ENCODE measurements around the gene ZMYND8.

The ZMYND8 gene

GRCh38 chr20:47227119-47227518 lies 129.4 kb downstream of the ZMYND8 start:
- Histone ChIP-seq H3K36me3 (ENCODE audit: control insufficient read depth in 2 of 2, insufficient read depth in 1 of 2, low read length in 2 of 2) (peaks cover 35 to 71% of the 10 kb centered on the region in 2 experiments), H3K9me3 (ENCODE audit: control insufficient read depth, insufficient read depth, low read depth, low read length) (no peaks in the 10 kb centered on the region), H3K4me3 (ENCODE audit: low read depth, low read length) (no peak overlapping the region), H3K27ac (ENCODE audit: extremely low read depth, low read depth, low read length) (no peak overlapping the region), H3K4me1 (ENCODE audit: control insufficient read depth, insufficient read depth, low read length) (no peaks in the 10 kb centered on the region)
- TF ChIP-seq ZFP69B (tag by site-specific recombination; IDR thresholded peaks at IDR 0.05), result no peak
- TF ChIP-seq ZBTB1 (tag by site-specific recombination; IDR thresholded peaks at IDR 0.05), result no peak
- CTCF ChIA-PET, result interaction anchor here (1.8 kb wide), 1 partner anchor 157 kb away, joined by 11 read pairs; no protein-coding TSS in a partner anchor
- POLR2A ChIA-PET, result no interaction called here

GRCh38 chr20:47225458-47225857 lies 131.0 kb downstream of the ZMYND8 start:
- Histone ChIP-seq H3K4me3 (ENCODE audit: low read depth, low read length) (no peak overlapping the region), H3K4me1 (ENCODE audit: control insufficient read depth, insufficient read depth, low read length) (no peaks in the 10 kb centered on the region), H3K36me3 (ENCODE audit: control insufficient read depth in 2 of 2, insufficient read depth in 1 of 2, low read length in 2 of 2) (peaks cover 39 to 83% of the 10 kb centered on the region in 2 experiments), H3K9me3 (ENCODE audit: control insufficient read depth, insufficient read depth, low read depth, low read length) (no peaks in the 10 kb centered on the region), H3K27ac (ENCODE audit: extremely low read depth, low read depth, low read length) (no peak overlapping the region)
- POLR2A ChIA-PET, result no interaction called here
- TF ChIP-seq ZNF202 (tag by site-specific recombination; IDR thresholded peaks at IDR 0.05; ENCODE audit: borderline replicate concordance) (no peak), ZNF645 (tag by site-specific recombination; IDR thresholded peaks at IDR 0.05) (no peak), ZNF146 (tag by site-specific recombination; IDR thresholded peaks at IDR 0.05) (no peak), EGR2 (tag by site-specific recombination; IDR thresholded peaks at IDR 0.05; ENCODE audit: low read depth) (no peak), SP3 (tag by site-specific recombination; IDR thresholded peaks at IDR 0.05) (no peak), ZNF350 (tag by site-specific recombination; IDR thresholded peaks at IDR 0.05) (no peak), CTCF (tag by site-specific recombination; IDR thresholded peaks at IDR 0.05) (no peak), KLF9 (tag by site-specific recombination; IDR thresholded peaks at IDR 0.05; ENCODE audit: low read depth) (no peak), ATF2 (tag by site-specific recombination; IDR thresholded peaks at IDR 0.05; ENCODE audit: low read depth) (no peak), ZNF239 (tag by site-specific recombination; IDR thresholded peaks at IDR 0.05) (no peak), ZBTB10 (tag by site-specific recombination; IDR thresholded peaks at IDR 0.05) (no peak), PRDM2 (tag by site-specific recombination; IDR thresholded peaks at IDR 0.05; ENCODE audit: borderline replicate concordance) (no peak)
- CTCF ChIA-PET, result interaction anchor here (0.8 kb wide), 1 partner anchor 159 kb away, joined by 3 read pairs; no protein-coding TSS in a partner anchor

Measured in HEK293 (cell line).